ENCODE data around the gene EGFL6.
"Not testable (repeated sequence)": the region's sequence is repeated elsewhere in the genome, so short reads cannot be mapped to it uniquely, and the experiment has no call there.

Gene EGFL6

DNA sequence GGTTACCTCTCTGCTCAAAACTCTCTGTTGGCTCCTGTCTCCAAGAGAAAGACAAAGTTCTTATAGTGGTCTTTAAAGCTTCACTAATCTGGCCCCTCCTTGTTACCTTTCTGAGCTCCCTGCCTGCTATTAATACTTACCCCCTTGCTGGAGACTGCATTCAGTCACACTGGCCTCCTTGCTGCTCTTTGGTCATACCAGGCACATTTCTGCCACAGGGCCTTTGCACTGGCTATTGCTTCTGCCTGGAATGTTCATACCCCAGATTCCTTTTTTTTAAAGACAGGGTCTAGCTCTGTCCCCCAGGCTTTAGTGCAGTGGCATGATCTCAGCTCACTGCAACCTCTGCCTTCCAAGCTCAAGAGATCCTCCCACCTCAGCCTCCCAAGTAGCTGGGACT is 103.6 kb downstream of the EGFL6 start:
- Histone ChIP-seq H3K4me1 (ENCODE audit: control insufficient read depth, insufficient read depth, low read length) (peaks cover under 1% of the 10 kb centered on the region), H3K9ac (ENCODE audit: low read depth, low read length) (no peak overlapping the region), H3K9me3 (ENCODE audit: control insufficient read depth, insufficient read depth, low read length) (no peaks in the 10 kb centered on the region), H3K36me3 (ENCODE audit: control insufficient read depth, insufficient read depth, low read length) (no peaks in the 10 kb centered on the region), H3K27me3 (ENCODE audit: control insufficient read depth, insufficient read depth, low read length) (no peaks in the 10 kb centered on the region), H3K4me3 (ENCODE audit: low read depth, low read length) (no peak overlapping the region)

DNA sequence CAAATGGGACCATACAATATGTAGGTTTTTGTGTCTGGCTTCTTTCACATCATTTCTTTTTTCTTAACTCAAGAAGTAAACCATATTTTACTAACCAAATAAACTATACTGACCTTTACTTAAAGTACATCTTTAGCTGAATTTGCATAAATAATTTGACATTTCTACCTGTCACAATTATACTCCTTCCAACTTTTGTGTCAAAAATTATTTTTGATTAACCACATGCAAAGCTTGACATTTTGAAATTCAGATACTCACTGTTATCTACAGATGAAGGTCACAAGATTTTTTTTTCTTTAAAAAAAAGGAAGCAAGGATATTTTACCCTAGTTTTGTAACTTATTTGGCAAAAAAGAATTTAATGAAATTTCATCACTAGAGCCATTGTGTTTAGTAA is 107.5 kb downstream of the EGFL6 start:
- H3K36me3 ChIP-seq (ENCODE audit: control insufficient read depth, insufficient read depth, low read length): no peaks in the 10 kb centered on the region
- H3K27me3 ChIP-seq (ENCODE audit: control insufficient read depth, insufficient read depth, low read length): no peaks in the 10 kb centered on the region
- H3K9ac ChIP-seq (ENCODE audit: low read depth, low read length): no peak overlapping the region
- no peaks in the 10 kb centered on the region for H3K9me3 ChIP-seq (ENCODE audit: control insufficient read depth, insufficient read depth, low read length)
- no peaks in the 10 kb centered on the region for H3K4me1 ChIP-seq (ENCODE audit: control insufficient read depth, insufficient read depth, low read length)
- no peak overlapping the region for H3K4me3 ChIP-seq (ENCODE audit: low read depth, low read length)

DNA sequence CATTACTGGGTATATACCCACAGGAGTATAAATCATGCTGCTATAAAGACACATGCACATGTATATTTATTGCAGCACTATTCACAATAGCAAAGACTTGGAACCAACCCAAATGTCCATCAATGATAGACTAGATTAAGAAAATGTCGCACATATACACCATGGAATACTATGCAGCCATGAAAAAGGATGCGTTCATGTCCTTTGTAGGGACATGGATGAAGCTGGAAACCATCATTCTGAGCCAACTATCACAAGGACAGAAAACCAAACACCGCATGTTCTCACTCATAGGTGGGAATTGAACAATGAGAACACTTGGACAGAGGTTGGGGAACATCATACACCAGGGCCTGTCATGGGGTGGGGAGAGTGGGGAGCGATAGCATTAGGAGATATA is 110.3 kb downstream of the EGFL6 start:
- not testable (repeated sequence) for H3K9me3 ChIP-seq (ENCODE audit: control insufficient read depth, insufficient read depth, low read length); H3K36me3 ChIP-seq (ENCODE audit: control insufficient read depth, insufficient read depth, low read length); H3K4me1 ChIP-seq (ENCODE audit: control insufficient read depth, insufficient read depth, low read length); H3K27me3 ChIP-seq (ENCODE audit: control insufficient read depth, insufficient read depth, low read length); H3K4me3 ChIP-seq (ENCODE audit: low read depth, low read length); H3K9ac ChIP-seq (ENCODE audit: low read depth, low read length)

DNA sequence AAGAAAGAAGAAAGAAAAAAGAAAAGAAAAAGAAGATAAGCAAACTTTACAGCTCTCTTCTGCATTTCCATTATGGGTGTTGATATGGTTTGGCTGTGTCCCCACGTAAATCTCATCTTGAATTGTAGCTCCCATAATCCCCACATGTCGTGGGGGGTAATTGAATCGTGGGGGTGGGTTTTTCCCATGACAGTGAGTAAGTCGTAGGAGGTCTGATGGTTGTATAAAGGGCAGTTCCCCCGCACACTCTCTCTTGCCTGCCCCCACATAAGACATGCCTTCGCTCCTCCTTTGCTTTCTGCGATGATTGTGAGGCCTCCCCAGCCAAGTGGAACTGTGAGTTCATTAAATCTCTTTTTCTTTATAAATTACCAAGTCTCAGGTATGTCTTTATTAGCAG is 112.2 kb downstream of the EGFL6 start:
- H3K9me3 ChIP-seq (ENCODE audit: control insufficient read depth, insufficient read depth, low read length): no peaks in the 10 kb centered on the region
- no peak overlapping the region for H3K4me3 ChIP-seq (ENCODE audit: low read depth, low read length)
- no peaks in the 10 kb centered on the region for H3K27me3 ChIP-seq (ENCODE audit: control insufficient read depth, insufficient read depth, low read length)
- no peaks in the 10 kb centered on the region for H3K4me1 ChIP-seq (ENCODE audit: control insufficient read depth, insufficient read depth, low read length)
- no peak overlapping the region for H3K9ac ChIP-seq (ENCODE audit: low read depth, low read length)
- no peaks in the 10 kb centered on the region for H3K36me3 ChIP-seq (ENCODE audit: control insufficient read depth, insufficient read depth, low read length)

Data from iPS-15b (cell line).